Endodermal cell (in vitro differentiated cells): Measurements from ENCODE around the gene RRP8. TPM values are rescaled to one million over a fixed set of nuclear protein-coding genes. Genes with fewer than 3 reads are reported as not detected.
A peak's percentile ranks its signal among the peaks of the same experiment; 100 is the strongest.

Experiments used
- DNase-seq: peaks from one replicate; pipeline ENCODE4 v3.0.0-alpha.2; 2017
- H3K27ac ChIP-seq: 2 replicates; pipeline ENCODE4 v1.5.1; 2013; ENCODE audit warnings: mild to moderate bottlenecking, low read depth, low read length, moderate library complexity
- H3K27me3 ChIP-seq: 2 replicates; pipeline ENCODE4 v1.6.1; 2013; ENCODE audit warnings: mild to moderate bottlenecking, low read length, moderate library complexity; ENCODE audit not compliant: insufficient read depth, control insufficient read depth, poor library complexity, severe bottlenecking
- H3K36me3 ChIP-seq: 2 replicates; pipeline ENCODE4 v1.7.0; 2013; ENCODE audit warnings: mild to moderate bottlenecking, low read length, moderate library complexity; ENCODE audit not compliant: control insufficient read depth, insufficient read depth
- H3K4me1 ChIP-seq: one replicate; pipeline ENCODE4 v1.7.0; 2013; ENCODE audit warnings: low read length; ENCODE audit not compliant: control insufficient read depth, insufficient read depth
- H3K4me3 ChIP-seq: 2 replicates; pipeline ENCODE4 v1.5.1; 2013; ENCODE audit warnings: mild to moderate bottlenecking, low read length, moderate library complexity
- H3K9ac ChIP-seq: 2 replicates; pipeline ENCODE4 v1.6.1; 2013; ENCODE audit warnings: mild to moderate bottlenecking, low read length, moderate library complexity; ENCODE audit not compliant: poor library complexity, severe bottlenecking; ENCODE audit errors: extremely low read depth
- H3K9me3 ChIP-seq: 2 replicates; pipeline ENCODE4 v1.6.1; 2013; ENCODE audit warnings: mild to moderate bottlenecking, low read length, moderate library complexity; ENCODE audit not compliant: control insufficient read depth
- H3K27ac Mint-ChIP-seq: 2 replicates; pipeline ENCODE4 v1.8.0; 2020; ENCODE audit warnings: mixed read lengths
- H3K27me3 Mint-ChIP-seq: 2 replicates; pipeline ENCODE4 v1.8.0; 2021; ENCODE audit warnings: mild to moderate bottlenecking, mixed read lengths; ENCODE audit not compliant: insufficient read depth
- H3K36me3 Mint-ChIP-seq: 2 replicates; pipeline ENCODE4 v1.8.0; 2020; ENCODE audit warnings: low read depth, mixed read lengths
- H3K4me1 Mint-ChIP-seq: 2 replicates; pipeline ENCODE4 v1.8.0; 2020; ENCODE audit warnings: mixed read lengths
- H3K4me3 Mint-ChIP-seq: 2 replicates; pipeline ENCODE4 v1.8.0; 2020; ENCODE audit warnings: mild to moderate bottlenecking, moderate library complexity, mixed read lengths
- H3K9me3 Mint-ChIP-seq: 2 replicates; pipeline ENCODE4 v1.8.0; 2020; ENCODE audit warnings: mild to moderate bottlenecking, mixed read lengths
- CTCF ChIP-seq: fragments of 200-600 bp; sonication (generic); conservative IDR thresholded peaks from 2 replicates; pipeline ENCODE4 v1.5.0; 2021; ENCODE audit warnings: antibody characterized with exemption, mild to moderate bottlenecking
- WGBS, 2 experiments: methylation state at CpG; one replicate each; pipeline versions ENCODE4 v1.1.5 to v1.1.7; 2013; ENCODE audit warnings: missing lambda C conversion rate in 2 of 2, mixed read lengths in 1 of 2; ENCODE audit not compliant: insufficient coverage in 1 of 2, insufficient read length in 1 of 2; 5-methylcytosine and 5-hydroxymethylcytosine counted together
- total RNA-seq, 2 donors: library from RNA; stranded (reverse); fragmentation: NEBNext Ultra II Directional in 1 of 2; extraction: Animal tissue kit (Norgen Biotek cat#: 25700) in 1 of 2; gene quantifications; 2 replicates in 1 of 2; 3 replicates in 1 of 2; pipeline ENCODE4 v1.2.1, GENCODE V29; 2021

The RRP8 gene
- total RNA-seq, 2 donors from 2014 or later: 11.0 to 12.8 TPM

- no peaks in the 10 kb centered on the region for H3K9me3 ChIP-seq
- peaks cover 11% of the 10 kb centered on the region for H3K4me1 Mint-ChIP-seq
- no peak for DNase-seq
- peak overlapping the region; percentile 90 for H3K4me3 ChIP-seq
- 0% methylated on average over 36 of the region's 36 CpGs; no CpG with 5 or more reads in 1 of the 2 experiments for WGBS, 2 experiments
- H3K36me3 Mint-ChIP-seq: peaks cover 65% of the 10 kb centered on the region
- H3K27me3 Mint-ChIP-seq: no peaks in the 10 kb centered on the region
- no peaks in the 10 kb centered on the region for H3K9me3 Mint-ChIP-seq
- TF ChIP-seq CTCF: no peak
- H3K36me3 ChIP-seq: peaks cover 61% of the 10 kb centered on the region
- H3K4me1 ChIP-seq: no peaks in the 10 kb centered on the region
- peak overlapping the region; percentile 88 for H3K27ac Mint-ChIP-seq
- no peak overlapping the region for H3K27ac ChIP-seq
- no peaks in the 10 kb centered on the region for H3K27me3 ChIP-seq
- H3K4me3 Mint-ChIP-seq: no peak overlapping the region
- peak overlapping the region; percentile 88 for H3K9ac ChIP-seq
Observed at GRCh38 chr11:6611963-6612212, 8.5 kb upstream of the RRP8 start.

- H3K27ac ChIP-seq: peak overlapping the region; percentile 49
Observed at GRCh38 chr11:6611092-6611962, 7.9 kb upstream of the RRP8 start.

GRCh38 chr11:6610591-6610990 lies 7.2 kb upstream of the RRP8 start:
- H3K27me3 Mint-ChIP-seq: no peaks in the 10 kb centered on the region
- TF ChIP-seq CTCF: no peak
- peaks cover 20% of the 10 kb centered on the region for H3K4me1 Mint-ChIP-seq
- Histone ChIP-seq H3K27me3 (no peaks in the 10 kb centered on the region), H3K9ac (no peak overlapping the region), H3K4me1 (peaks cover 5% of the 10 kb centered on the region), H3K9me3 (no peaks in the 10 kb centered on the region), H3K4me3 (peak overlapping the region; percentile 90), H3K36me3 (peaks cover 55% of the 10 kb centered on the region), H3K27ac (no peak overlapping the region)
- peak overlapping the region; percentile 88 for H3K27ac Mint-ChIP-seq
- H3K36me3 Mint-ChIP-seq: peaks cover 54% of the 10 kb centered on the region
- H3K9me3 Mint-ChIP-seq: no peaks in the 10 kb centered on the region
- no peak for DNase-seq
- 91 to 97% methylated on average over 4 to 6 of the region's 6 CpGs for WGBS, 2 experiments
- H3K4me3 Mint-ChIP-seq: no peak overlapping the region

More at GRCh38 chr11:6611092-6611962, 7.9 kb upstream of the RRP8 start:
- Mint-ChIP-seq H3K27me3 (no peaks in the 10 kb centered on the region), H3K4me3 (no peak overlapping the region), H3K4me1 (peaks cover 16% of the 10 kb centered on the region), H3K36me3 (peaks cover 61% of the 10 kb centered on the region), H3K27ac (peak overlapping the region; percentile 88), H3K9me3 (no peaks in the 10 kb centered on the region)
- peak; percentile 45 for DNase-seq
- H3K9me3 ChIP-seq: no peaks in the 10 kb centered on the region
- 19 to 21% methylated on average over 20 to 39 of the region's 39 CpGs for WGBS, 2 experiments
- H3K4me3 ChIP-seq: peak overlapping the region; percentile 90
- peaks cover 61% of the 10 kb centered on the region for H3K36me3 ChIP-seq
- H3K4me1 ChIP-seq: peaks cover 3% of the 10 kb centered on the region
- H3K9ac ChIP-seq: peak overlapping the region; percentile 77
- H3K27me3 ChIP-seq: no peaks in the 10 kb centered on the region
- TF ChIP-seq CTCF: no peak
